Chondrocyte (in vitro differentiated cells): ENCODE measurements around the gene DDI2. TPM values are rescaled to one million over a fixed set of nuclear protein-coding genes. Genes with fewer than 3 reads are reported as not detected.

Experiments used
- DNase-seq: peaks from one replicate; pipeline ENCODE4 v3.0.0; 2021; ENCODE audit warnings: mixed read lengths, low spot score
- H3K27ac Mint-ChIP-seq: one replicate; pipeline ENCODE4 v1.8.0; 2021; ENCODE audit warnings: mild to moderate bottlenecking, moderate library complexity, mixed read lengths; ENCODE audit not compliant: unreplicated experiment
- H3K27me3 Mint-ChIP-seq: 2 replicates; pipeline ENCODE4 v1.8.0; 2021; ENCODE audit warnings: low read depth, mixed read lengths
- H3K36me3 Mint-ChIP-seq: 2 replicates; pipeline ENCODE4 v1.8.0; 2021; ENCODE audit warnings: low read depth, mixed read lengths
- H3K4me1 Mint-ChIP-seq: 2 replicates; pipeline ENCODE4 v1.8.0; 2021; ENCODE audit warnings: low read depth, mild to moderate bottlenecking, mixed read lengths
- H3K4me3 Mint-ChIP-seq: one replicate; pipeline ENCODE4 v1.8.0; 2021; ENCODE audit warnings: mild to moderate bottlenecking, moderate library complexity, mixed read lengths; ENCODE audit not compliant: unreplicated experiment
- H3K9me3 Mint-ChIP-seq: 2 replicates; pipeline ENCODE4 v1.8.0; 2021; ENCODE audit warnings: low read depth, mixed read lengths
- CTCF ChIP-seq: fragments of 200-600 bp; sonication (generic); IDR thresholded peaks from 2 replicates; pipeline ENCODE4 v1.5.0; 2021; ENCODE audit warnings: antibody characterized with exemption, mild to moderate bottlenecking, moderate library complexity
- total RNA-seq: library from RNA; stranded (reverse); gene quantifications from 3 replicates; pipeline ENCODE4 v1.2.1, GENCODE V29; 2021

The DDI2 gene
- total RNA-seq, 1 donor from 2014 or later, result 20.0 TPM

GRCh38 chr1:15620902-15621682 lies 3.8 kb downstream of the DDI2 start:
- Mint-ChIP-seq H3K27ac (no peak overlapping the region), H3K4me1 (peaks cover 60% of the 10 kb centered on the region), H3K36me3 (peaks cover 2% of the 10 kb centered on the region), H3K9me3 (no peaks in the 10 kb centered on the region), H3K27me3 (no peaks in the 10 kb centered on the region), H3K4me3 (no peak overlapping the region)
- TF ChIP-seq CTCF, result no peak
- DNase-seq, result no peak

DNA sequence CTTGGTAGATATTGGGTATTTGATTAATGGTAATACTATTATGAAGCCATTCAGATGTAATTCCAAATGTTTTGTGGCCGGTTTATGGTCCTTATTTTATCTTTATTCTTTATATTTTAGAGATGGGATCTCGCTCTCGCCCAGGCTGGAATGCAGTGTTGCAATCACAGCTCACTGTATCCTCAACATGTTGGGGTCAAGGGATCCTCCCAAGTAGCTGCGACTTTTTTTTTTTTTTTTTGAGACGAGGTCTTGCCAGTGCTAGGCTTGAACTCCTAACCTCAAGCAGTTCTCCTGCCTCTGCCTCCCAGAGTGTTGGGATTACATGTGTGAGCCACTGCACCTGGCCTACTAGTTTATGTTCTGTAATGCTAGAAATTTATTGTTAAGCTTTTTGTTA lies 4.7 kb downstream of the DDI2 start:
- no peak for DNase-seq
- Mint-ChIP-seq H3K4me3 (no peak overlapping the region), H3K9me3 (no peaks in the 10 kb centered on the region), H3K36me3 (peaks cover 2% of the 10 kb centered on the region), H3K27me3 (no peaks in the 10 kb centered on the region), H3K4me1 (peaks cover 51% of the 10 kb centered on the region), H3K27ac (no peak overlapping the region)
- no peak for TF ChIP-seq CTCF

GRCh38 chr1:15622712-15623373 lies 5.6 kb downstream of the DDI2 start:
- H3K4me3 Mint-ChIP-seq, result no peak overlapping the region
- H3K36me3 Mint-ChIP-seq, result peaks cover 3% of the 10 kb centered on the region
- H3K4me1 Mint-ChIP-seq, result peaks cover 58% of the 10 kb centered on the region
- H3K27me3 Mint-ChIP-seq, result no peaks in the 10 kb centered on the region
- no peak for DNase-seq
- no peaks in the 10 kb centered on the region for H3K9me3 Mint-ChIP-seq
- TF ChIP-seq CTCF, result no peak
- H3K27ac Mint-ChIP-seq, result no peak overlapping the region

- Mint-ChIP-seq H3K36me3 (peaks cover 3% of the 10 kb centered on the region), H3K27me3 (no peaks in the 10 kb centered on the region), H3K9me3 (no peaks in the 10 kb centered on the region), H3K27ac (no peak overlapping the region), H3K4me1 (peaks cover 56% of the 10 kb centered on the region), H3K4me3 (no peak overlapping the region)
- TF ChIP-seq CTCF, result no peak
- DNase-seq, result no peak
Measured at GRCh38 chr1:15623435-15623834, 6.2 kb downstream of the DDI2 start.

GRCh38 chr1:15624133-15624714 lies 7.0 kb downstream of the DDI2 start:
- H3K27ac Mint-ChIP-seq, result no peak overlapping the region
- H3K27me3 Mint-ChIP-seq, result no peaks in the 10 kb centered on the region
- peaks cover 3% of the 10 kb centered on the region for H3K36me3 Mint-ChIP-seq
- no peak for TF ChIP-seq CTCF
- H3K9me3 Mint-ChIP-seq, result no peaks in the 10 kb centered on the region
- peaks cover 48% of the 10 kb centered on the region for H3K4me1 Mint-ChIP-seq
- no peak for DNase-seq
- no peak overlapping the region for H3K4me3 Mint-ChIP-seq
